ENCODE data around the gene GCLM. TPM values are rescaled to one million over a fixed set of nuclear protein-coding genes. Genes with fewer than 3 reads are reported as not detected.
A peak's percentile ranks its signal among the peaks of the same experiment; 100 is the strongest.

The GCLM gene
- total and polyA plus RNA-seq, 2 donors (not counting 3 experiments of a cell fraction or from before 2014, with no cell fraction given), result 12.3 to 55.9 TPM

GRCh38 chr1:93878501-93878888 lies 30.7 kb downstream of the GCLM start:
- intact Hi-C loops (cut with micrococcal nuclease) (no loop called here), dilution Hi-C loops (cut with MboI; ENCODE audit: extremely low pct_ligation_motif_present, low sequenced_read_pairs) (no loop called here)
- POLR2A ChIA-PET, result interaction anchor here (0.6 kb wide), 1 partner anchor 9 kb away, joined by 3 read pairs; no protein-coding TSS in a partner anchor
- TF ChIP-seq MAX (IDR thresholded peaks at IDR 0.05; ENCODE audit: insufficient read depth, insufficient read length), result no peak
- Histone ChIP-seq H3K4me1 (ENCODE audit: control insufficient read depth, extremely low read depth, insufficient read depth, low read length) (peaks cover 30% of the 10 kb centered on the region), H3K4me2 (ENCODE audit: insufficient read depth, low read length) (peak overlapping the region; percentile 71), H2AFZ (ENCODE audit: low read depth, low read length) (peak overlapping the region; percentile 49), H3K27ac (ENCODE audit: insufficient read depth, low read depth, low read length) (peak overlapping the region; percentile 79), H3K4me3 (replicated peaks in 1 of 3; ENCODE audit: insufficient read depth in 1 of 3, low read depth in 1 of 3, low read length in 3 of 3) (peak overlapping the region; percentile 68 to 94 (median 71)), H3K9me3 (replicated peaks; ENCODE audit: control insufficient read depth, insufficient read depth, low read length) (no peaks in the 10 kb centered on the region), H3K9ac (replicated peaks; ENCODE audit: extremely low read depth, insufficient read depth, low read length) (peak overlapping the region; percentile 97), H3K9me1 (replicated peaks; ENCODE audit: control insufficient read depth, extremely low read depth, insufficient read depth, low read length) (no peaks in the 10 kb centered on the region), H3K27me3 (ENCODE audit: control insufficient read depth in 2 of 2, insufficient read depth in 2 of 2, low read length in 2 of 2) (no peaks in the 10 kb centered on the region), H3K36me3 (ENCODE audit: control insufficient read depth in 2 of 2, extremely low read depth in 1 of 2, insufficient read depth in 2 of 2, low read length in 2 of 2) (peaks cover 6 to 22% of the 10 kb centered on the region in 2 experiments), H3K79me2 (ENCODE audit: control insufficient read depth, insufficient read depth, low read length) (peaks cover 41% of the 10 kb centered on the region), H4K20me1 (replicated peaks; ENCODE audit: control insufficient read depth, extremely low read depth, insufficient read depth, low read length) (no peaks in the 10 kb centered on the region)
- DNase-seq (ENCODE audit: low read depth, low spot score) (peak; percentile 44), FAIRE-seq (no peak)
- TSS peak; percentile 48 for BruUV-seq (replicated peaks)
- CTCF ChIA-PET, result no interaction called here

- H4K20me1 ChIP-seq (replicated peaks; ENCODE audit: control insufficient read depth, extremely low read depth, insufficient read depth, low read length), result no peaks in the 10 kb centered on the region
- no peak overlapping the region for H3K9ac ChIP-seq (replicated peaks; ENCODE audit: extremely low read depth, insufficient read depth, low read length)
- H3K4me3 ChIP-seq (replicated peaks in 1 of 3; ENCODE audit: insufficient read depth in 1 of 3, low read depth in 1 of 3, low read length in 3 of 3), result no peak overlapping the region
- peaks cover 30% of the 10 kb centered on the region for H3K4me1 ChIP-seq (ENCODE audit: control insufficient read depth, extremely low read depth, insufficient read depth, low read length)
- TF ChIP-seq JUN (IDR thresholded peaks at IDR 0.05; ENCODE audit: borderline replicate concordance, insufficient read depth, insufficient read length, low read depth) (no peak), MAX (IDR thresholded peaks at IDR 0.05; ENCODE audit: insufficient read depth, insufficient read length) (no peak), EZH2 (IDR thresholded peaks at IDR 0.05; ENCODE audit: borderline replicate concordance, low read depth, low read length, severe bottlenecking) (no peak), GATA2 (IDR thresholded peaks at IDR 0.05; ENCODE audit: insufficient read depth, insufficient read length, low read depth, low read length) (no peak), CTCF (IDR thresholded peaks at IDR 0.05; ENCODE audit: extremely low read depth in 1 of 2, insufficient read depth in 1 of 2, low read depth in 1 of 2, low read length in 2 of 2) (no peak), MYC (IDR thresholded peaks at IDR 0.05; ENCODE audit: low read depth, low read length) (no peak), POLR2A (IDR thresholded peaks at IDR 0.05; ENCODE audit: low read depth, low read length) (no peak), POLR2AphosphoS5 (IDR thresholded peaks at IDR 0.05; ENCODE audit: insufficient read depth, low read depth, low read length) (no peak), FOS (IDR thresholded peaks at IDR 0.05; ENCODE audit: borderline replicate concordance, insufficient read depth, low read length) (no peak)
- no peak for FAIRE-seq
- H3K79me2 ChIP-seq (ENCODE audit: control insufficient read depth, insufficient read depth, low read length), result peaks cover 41% of the 10 kb centered on the region
- DNase-seq (ENCODE audit: low read depth, low spot score), result no peak
- no peak overlapping the region for H2AFZ ChIP-seq (ENCODE audit: low read depth, low read length)
- intact Hi-C loops (cut with micrococcal nuclease), result no loop called here
- POLR2A ChIA-PET, result no interaction called here
- BruUV-seq (replicated peaks), result no TSS peak
- peak overlapping the region; percentile 71 for H3K4me2 ChIP-seq (ENCODE audit: insufficient read depth, low read length)
- peaks cover 6 to 26% of the 10 kb centered on the region in 2 experiments for H3K36me3 ChIP-seq (ENCODE audit: control insufficient read depth in 2 of 2, extremely low read depth in 1 of 2, insufficient read depth in 2 of 2, low read length in 2 of 2)
- no peaks in the 10 kb centered on the region for H3K9me3 ChIP-seq (replicated peaks; ENCODE audit: control insufficient read depth, insufficient read depth, low read length)
- CTCF ChIA-PET, result no interaction called here
- H3K27ac ChIP-seq (ENCODE audit: insufficient read depth, low read depth, low read length), result no peak overlapping the region
- H3K9me1 ChIP-seq (replicated peaks; ENCODE audit: control insufficient read depth, extremely low read depth, insufficient read depth, low read length), result no peaks in the 10 kb centered on the region
- no peaks in the 10 kb centered on the region for H3K27me3 ChIP-seq (ENCODE audit: control insufficient read depth in 2 of 2, insufficient read depth in 2 of 2, low read length in 2 of 2)
- dilution Hi-C loops (cut with MboI; ENCODE audit: extremely low pct_ligation_motif_present, low sequenced_read_pairs), result no loop called here
Measured at GRCh38 chr1:93877529-93877928, 31.7 kb downstream of the GCLM start.
